Endodermal cell (in vitro differentiated cells): ENCODE data around the gene GTPBP8. TPM values are rescaled to one million over a fixed set of nuclear protein-coding genes. Genes with fewer than 3 reads are reported as not detected.

Source experiments
- DNase-seq: peaks from one replicate; pipeline ENCODE4 v3.0.0-alpha.2; 2017
- H3K27ac ChIP-seq: 2 replicates; pipeline ENCODE4 v1.5.1; 2013; ENCODE audit warnings: mild to moderate bottlenecking, low read depth, low read length, moderate library complexity
- H3K27me3 ChIP-seq: 2 replicates; pipeline ENCODE4 v1.6.1; 2013; ENCODE audit warnings: mild to moderate bottlenecking, low read length, moderate library complexity; ENCODE audit not compliant: insufficient read depth, control insufficient read depth, poor library complexity, severe bottlenecking
- H3K36me3 ChIP-seq: 2 replicates; pipeline ENCODE4 v1.7.0; 2013; ENCODE audit warnings: mild to moderate bottlenecking, low read length, moderate library complexity; ENCODE audit not compliant: control insufficient read depth, insufficient read depth
- H3K4me1 ChIP-seq: one replicate; pipeline ENCODE4 v1.7.0; 2013; ENCODE audit warnings: low read length; ENCODE audit not compliant: control insufficient read depth, insufficient read depth
- H3K4me3 ChIP-seq: 2 replicates; pipeline ENCODE4 v1.5.1; 2013; ENCODE audit warnings: mild to moderate bottlenecking, low read length, moderate library complexity
- H3K9ac ChIP-seq: 2 replicates; pipeline ENCODE4 v1.6.1; 2013; ENCODE audit warnings: mild to moderate bottlenecking, low read length, moderate library complexity; ENCODE audit not compliant: poor library complexity, severe bottlenecking; ENCODE audit errors: extremely low read depth
- H3K9me3 ChIP-seq: 2 replicates; pipeline ENCODE4 v1.6.1; 2013; ENCODE audit warnings: mild to moderate bottlenecking, low read length, moderate library complexity; ENCODE audit not compliant: control insufficient read depth
- H3K27ac Mint-ChIP-seq: 2 replicates; pipeline ENCODE4 v1.8.0; 2020; ENCODE audit warnings: mixed read lengths
- H3K27me3 Mint-ChIP-seq: 2 replicates; pipeline ENCODE4 v1.8.0; 2021; ENCODE audit warnings: mild to moderate bottlenecking, mixed read lengths; ENCODE audit not compliant: insufficient read depth
- H3K36me3 Mint-ChIP-seq: 2 replicates; pipeline ENCODE4 v1.8.0; 2020; ENCODE audit warnings: low read depth, mixed read lengths
- H3K4me1 Mint-ChIP-seq: 2 replicates; pipeline ENCODE4 v1.8.0; 2020; ENCODE audit warnings: mixed read lengths
- H3K4me3 Mint-ChIP-seq: 2 replicates; pipeline ENCODE4 v1.8.0; 2020; ENCODE audit warnings: mild to moderate bottlenecking, moderate library complexity, mixed read lengths
- H3K9me3 Mint-ChIP-seq: 2 replicates; pipeline ENCODE4 v1.8.0; 2020; ENCODE audit warnings: mild to moderate bottlenecking, mixed read lengths
- CTCF ChIP-seq: fragments of 200-600 bp; sonication (generic); conservative IDR thresholded peaks from 2 replicates; pipeline ENCODE4 v1.5.0; 2021; ENCODE audit warnings: antibody characterized with exemption, mild to moderate bottlenecking
- WGBS, 2 experiments: methylation state at CpG; one replicate each; pipeline versions ENCODE4 v1.1.5 to v1.1.7; 2013; ENCODE audit warnings: missing lambda C conversion rate in 2 of 2, mixed read lengths in 1 of 2; ENCODE audit not compliant: insufficient coverage in 1 of 2, insufficient read length in 1 of 2; 5-methylcytosine and 5-hydroxymethylcytosine counted together
- total RNA-seq, 2 donors: library from RNA; stranded (reverse); fragmentation: NEBNext Ultra II Directional in 1 of 2; extraction: Animal tissue kit (Norgen Biotek cat#: 25700) in 1 of 2; gene quantifications; 2 replicates in 1 of 2; 3 replicates in 1 of 2; pipeline ENCODE4 v1.2.1, GENCODE V29; 2021

GTPBP8 gene
- total RNA-seq, 2 donors from 2014 or later = 23.9 to 35.5 TPM

DNA sequence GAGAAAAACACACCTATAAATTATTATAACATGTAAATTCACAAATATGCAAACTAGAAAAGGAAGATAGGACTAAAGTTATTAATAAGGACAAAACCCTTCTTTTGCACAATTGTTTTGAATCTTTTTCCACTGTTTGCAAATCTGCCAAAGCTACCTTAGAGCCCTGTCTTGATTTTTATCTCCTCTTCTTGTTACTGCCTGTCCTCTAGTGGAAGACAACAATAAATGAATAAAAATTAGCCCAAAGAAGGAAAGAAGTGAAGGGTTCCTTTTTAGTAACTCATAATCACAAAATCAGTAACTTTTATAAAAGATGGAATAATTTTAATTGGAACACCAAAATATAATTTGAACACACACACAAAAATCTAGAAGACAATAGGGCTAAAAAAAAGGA, 18.6 kb upstream of the GTPBP8 start:
- Mint-ChIP-seq H3K27me3 (peaks cover 2% of the 10 kb centered on the region), H3K36me3 (no peaks in the 10 kb centered on the region), H3K9me3 (no peaks in the 10 kb centered on the region), H3K4me3 (no peak overlapping the region), H3K4me1 (no peaks in the 10 kb centered on the region), H3K27ac (no peak overlapping the region)
- Histone ChIP-seq H3K36me3 (no peaks in the 10 kb centered on the region), H3K4me1 (no peaks in the 10 kb centered on the region), H3K4me3 (no peak overlapping the region), H3K27me3 (no peaks in the 10 kb centered on the region), H3K9ac (no peak overlapping the region), H3K9me3 (no peaks in the 10 kb centered on the region), H3K27ac (no peak overlapping the region)
- DNase-seq = no peak
- TF ChIP-seq CTCF = no peak

DNA sequence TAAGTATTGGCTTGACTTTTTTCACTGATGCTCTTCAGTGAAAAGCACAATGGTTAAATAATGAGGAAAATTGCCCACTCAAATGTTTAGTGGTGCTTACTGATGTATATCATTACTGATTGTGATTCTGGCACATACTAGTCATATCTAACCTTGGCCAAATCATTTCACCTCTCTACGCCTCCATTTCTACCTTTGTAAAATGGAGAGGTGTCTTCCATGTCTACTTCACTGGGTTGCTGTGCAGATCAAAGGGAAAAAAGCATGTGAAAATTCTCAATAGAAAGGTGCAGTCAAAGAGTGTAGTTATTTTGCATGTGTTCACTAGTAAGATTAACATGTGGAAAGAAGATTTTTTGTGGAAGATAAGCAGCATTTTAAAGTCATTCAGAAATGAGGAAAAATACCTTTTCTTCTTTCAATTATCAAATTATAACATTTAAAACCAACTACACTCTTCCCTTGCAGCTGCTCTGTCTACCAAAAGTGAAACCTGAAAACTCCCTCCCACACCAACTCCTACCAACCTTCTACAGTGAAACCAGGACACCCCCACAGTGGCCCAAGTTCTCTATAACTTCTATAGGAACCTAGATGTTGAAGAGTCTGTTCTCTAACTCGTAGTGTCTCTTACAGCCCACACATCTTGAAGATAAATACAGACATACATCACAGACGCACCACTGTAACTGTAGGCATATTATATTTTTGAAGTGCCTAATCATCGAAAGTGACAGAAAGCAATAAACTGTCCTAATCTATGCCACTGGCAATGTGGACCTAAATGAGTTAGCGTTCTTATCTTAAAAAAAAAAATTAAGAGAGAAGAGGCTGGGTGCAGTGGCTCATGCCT, 17.2 kb upstream of the GTPBP8 start:
- H3K27me3 Mint-ChIP-seq = peaks cover 2% of the 10 kb centered on the region
- H3K9ac ChIP-seq = no peak overlapping the region
- no peak for DNase-seq
- no peak for TF ChIP-seq CTCF
- H3K27ac Mint-ChIP-seq = no peak overlapping the region
- no peaks in the 10 kb centered on the region for H3K36me3 Mint-ChIP-seq
- H3K4me3 Mint-ChIP-seq = no peak overlapping the region
- no peaks in the 10 kb centered on the region for H3K27me3 ChIP-seq
- no peaks in the 10 kb centered on the region for H3K9me3 ChIP-seq
- no peaks in the 10 kb centered on the region for H3K9me3 Mint-ChIP-seq
- no peaks in the 10 kb centered on the region for H3K4me1 ChIP-seq
- H3K4me3 ChIP-seq = no peak overlapping the region
- 88 to 97% methylated on average over 3 to 5 of the region's 5 CpGs for WGBS, 2 experiments
- no peak overlapping the region for H3K27ac ChIP-seq
- no peaks in the 10 kb centered on the region for H3K4me1 Mint-ChIP-seq
- no peaks in the 10 kb centered on the region for H3K36me3 ChIP-seq

- Histone ChIP-seq H3K27ac (no peak overlapping the region), H3K9me3 (no peaks in the 10 kb centered on the region), H3K27me3 (no peaks in the 10 kb centered on the region), H3K36me3 (no peaks in the 10 kb centered on the region), H3K4me3 (no peak overlapping the region), H3K4me1 (no peaks in the 10 kb centered on the region), H3K9ac (no peak overlapping the region)
- Mint-ChIP-seq H3K4me1 (no peaks in the 10 kb centered on the region), H3K27ac (no peak overlapping the region), H3K36me3 (no peaks in the 10 kb centered on the region), H3K9me3 (no peaks in the 10 kb centered on the region), H3K27me3 (peaks cover 2% of the 10 kb centered on the region), H3K4me3 (no peak overlapping the region)
- no peak for TF ChIP-seq CTCF
- DNase-seq = no peak
- 83 to 88% methylated on average over 2 of the region's 2 CpGs for WGBS, 2 experiments
Measured at GRCh38 chr3:112974178-112974517, 16.6 kb upstream of the GTPBP8 start.
